Stimulated activated CD8-positive, alpha-beta memory T cell treated with anti-CD3 and anti-CD28 coated beads, Interleukin-7, amount 100 ng/mL, for 4 hours (primary cell): ENCODE data around the gene PRELP.
"Not testable (repeated sequence)": the region's sequence is repeated elsewhere in the genome, so short reads cannot be mapped to it uniquely, and the experiment has no call there.

Source experiments
- DNase-seq, 2 donors: peaks; one replicate each; pipeline ENCODE4 v3.0.0-alpha.2; 2020; ENCODE audit warnings: low read depth in 2 of 2

Gene PRELP

GRCh38 chr1:203453616-203454015, 22.0 kb upstream of the PRELP start:
- no peak for DNase-seq

- DNase-seq: no peak
Measured at GRCh38 chr1:203454986-203455471, 20.6 kb upstream of the PRELP start.

- no peak for DNase-seq
Measured at GRCh38 chr1:203455706-203456105, 19.9 kb upstream of the PRELP start.

- DNase-seq: no peak
Measured at GRCh38 chr1:203456577-203456976, 19.0 kb upstream of the PRELP start.

- DNase-seq: no peak
Measured at GRCh38 chr1:203458078-203458477, 17.5 kb upstream of the PRELP start.

- DNase-seq: no peak
Measured at GRCh38 chr1:203459671-203460201, 15.9 kb upstream of the PRELP start.

GRCh38 chr1:203461717-203462116, 13.9 kb upstream of the PRELP start:
- DNase-seq: no peak

- no peak for DNase-seq
Measured at GRCh38 chr1:203462143-203462542, 13.5 kb upstream of the PRELP start.

GRCh38 chr1:203462878-203463277, 12.7 kb upstream of the PRELP start:
- no peak for DNase-seq

GRCh38 chr1:203463469-203464062, 12.0 kb upstream of the PRELP start:
- no peak for DNase-seq

- DNase-seq: no peak
Measured at GRCh38 chr1:203464226-203464625, 11.4 kb upstream of the PRELP start.

- no peak for DNase-seq
Measured at GRCh38 chr1:203464743-203465142, 10.9 kb upstream of the PRELP start.

GRCh38 chr1:203465146-203465798, 10.3 kb upstream of the PRELP start:
- no peak for DNase-seq

GRCh38 chr1:203465948-203466347, 9.7 kb upstream of the PRELP start:
- DNase-seq: no peak

- not testable (repeated sequence) for DNase-seq
Measured at GRCh38 chr1:203466906-203467549, 8.6 kb upstream of the PRELP start.

- DNase-seq: no peak
Measured at GRCh38 chr1:203467550-203467921, 8.1 kb upstream of the PRELP start.

- DNase-seq: no peak
Measured at GRCh38 chr1:203468326-203468725, 7.3 kb upstream of the PRELP start.

- no peak for DNase-seq
Measured at GRCh38 chr1:203470240-203470639, 5.4 kb upstream of the PRELP start.

GRCh38 chr1:203471841-203472240, 3.8 kb upstream of the PRELP start:
- DNase-seq: no peak

GRCh38 chr1:203473281-203473680, 2.3 kb upstream of the PRELP start:
- DNase-seq: no peak

- DNase-seq: no peak
Measured at GRCh38 chr1:203473781-203474305, 1.8 kb upstream of the PRELP start.

GRCh38 chr1:203476216-203476814, 709 bp downstream of the PRELP start:
- DNase-seq: no peak
